GM21423 (cell line): Measurements from ENCODE around the gene SLC24A4.

Experiments used
- ATAC-seq: cut with Tn5 transposase; IDR thresholded peaks from one replicate; pipeline ENCODE4 v1.9.1; 2021; ENCODE audit warnings: mild to moderate bottlenecking, moderate library complexity; ENCODE audit not compliant: unreplicated experiment

The SLC24A4 gene

DNA sequence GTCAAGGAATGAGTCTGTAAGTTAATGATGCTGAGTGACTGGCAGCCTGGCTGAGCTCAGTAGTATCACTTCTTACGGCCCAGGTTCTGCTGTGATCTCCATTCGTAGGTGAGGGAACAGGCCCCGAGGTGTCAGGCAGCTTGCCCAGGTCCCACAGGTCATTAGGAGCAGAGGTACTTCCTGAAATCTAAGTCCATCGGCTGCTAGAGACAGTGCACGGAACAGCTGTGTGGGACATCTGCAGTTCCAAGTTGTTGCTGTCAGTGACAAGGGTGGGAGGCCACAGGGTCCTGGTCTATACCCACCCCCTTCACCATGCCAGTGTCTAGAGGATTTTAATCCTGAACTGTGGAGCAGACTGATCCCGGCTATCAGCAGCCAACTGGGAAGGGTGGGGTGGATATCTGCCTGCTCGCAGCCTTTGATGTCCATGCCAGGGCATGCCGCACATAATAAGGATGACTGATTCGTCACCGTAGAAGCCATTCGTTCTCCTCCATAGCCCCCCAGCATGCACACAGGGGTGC lies 108.3 kb downstream of the SLC24A4 start:
- ATAC-seq: no peak

- no peak for ATAC-seq
Measured at GRCh38 chr14:92433407-92433806, 110.4 kb downstream of the SLC24A4 start.

DNA sequence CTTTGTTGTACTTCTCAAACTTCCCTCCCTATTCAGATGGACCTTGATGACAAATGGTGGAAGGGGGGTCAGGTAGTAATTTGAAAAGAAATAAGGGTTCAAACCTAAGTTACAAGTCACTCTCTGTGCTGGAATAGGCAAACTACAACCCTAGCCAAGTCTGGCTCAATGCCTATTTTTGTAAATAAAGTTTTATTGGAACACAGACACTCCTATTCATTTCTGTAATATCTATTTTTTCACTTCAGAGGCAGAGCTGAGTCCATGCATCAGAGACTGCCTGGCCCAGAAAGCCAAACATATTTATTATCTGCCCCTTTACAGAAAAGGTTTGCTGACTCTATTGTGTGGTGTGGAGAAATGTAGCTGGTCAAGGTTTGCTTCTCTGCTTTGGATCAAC lies 112.2 kb downstream of the SLC24A4 start:
- no peak for ATAC-seq

GRCh38 chr14:92436115-92436776 lies 113.3 kb downstream of the SLC24A4 start:
- no peak for ATAC-seq

DNA sequence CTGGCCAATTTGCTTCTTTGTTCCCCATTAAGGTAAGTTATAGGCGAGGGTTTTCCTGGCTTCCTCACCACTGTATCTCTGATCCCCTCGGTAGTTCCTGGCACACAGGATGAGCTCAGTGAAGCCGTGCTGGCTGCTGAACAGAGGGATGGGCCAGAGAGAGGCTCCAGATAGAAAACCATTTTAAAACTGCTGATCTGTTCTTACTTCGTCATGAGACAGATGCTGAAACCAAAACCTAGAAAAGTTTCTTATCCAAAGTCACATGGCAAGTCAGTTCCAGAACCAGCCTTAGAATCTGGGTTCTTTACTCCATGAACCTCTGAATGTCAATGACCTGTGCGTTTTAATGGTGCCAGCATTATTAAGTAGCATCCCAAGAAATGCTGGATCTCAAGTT lies 114.3 kb downstream of the SLC24A4 start:
- no peak for ATAC-seq

GRCh38 chr14:92437729-92438285 lies 114.8 kb downstream of the SLC24A4 start:
- no peak for ATAC-seq

- no peak for ATAC-seq
Measured at GRCh38 chr14:92439537-92440344, 116.8 kb downstream of the SLC24A4 start.

DNA sequence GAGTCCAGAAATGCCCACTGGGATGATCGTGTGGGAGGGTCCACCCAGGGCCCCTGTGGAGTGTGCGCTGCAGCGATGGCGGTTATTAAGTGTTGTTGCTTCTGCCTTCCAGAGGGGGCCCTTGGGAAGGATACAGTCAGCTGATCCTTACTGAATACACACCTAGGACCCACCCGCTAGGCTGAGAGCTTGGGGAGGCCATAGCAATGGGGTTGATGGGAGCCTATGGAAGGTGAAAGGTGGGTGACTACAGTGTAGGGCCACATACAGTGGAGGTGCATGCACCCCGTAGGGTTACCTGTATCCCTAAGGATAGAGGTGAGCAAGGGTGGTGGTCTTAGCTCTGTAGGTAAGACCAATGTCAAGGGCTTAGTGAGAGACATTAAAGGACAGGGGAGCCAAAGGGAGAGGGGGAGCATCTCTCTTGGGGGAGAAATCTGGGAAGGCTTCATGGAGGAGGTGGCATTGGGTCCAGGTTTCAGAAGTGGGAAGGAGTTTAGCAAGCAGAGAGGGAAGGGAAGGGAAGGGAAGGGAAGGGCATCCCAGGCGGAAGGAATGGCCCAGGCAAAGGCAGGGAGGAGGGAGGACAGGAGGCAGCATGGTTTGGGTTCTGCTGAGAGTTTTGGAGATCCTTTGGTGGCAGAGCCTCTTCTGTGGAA lies 117.5 kb downstream of the SLC24A4 start:
- ATAC-seq: no peak

DNA sequence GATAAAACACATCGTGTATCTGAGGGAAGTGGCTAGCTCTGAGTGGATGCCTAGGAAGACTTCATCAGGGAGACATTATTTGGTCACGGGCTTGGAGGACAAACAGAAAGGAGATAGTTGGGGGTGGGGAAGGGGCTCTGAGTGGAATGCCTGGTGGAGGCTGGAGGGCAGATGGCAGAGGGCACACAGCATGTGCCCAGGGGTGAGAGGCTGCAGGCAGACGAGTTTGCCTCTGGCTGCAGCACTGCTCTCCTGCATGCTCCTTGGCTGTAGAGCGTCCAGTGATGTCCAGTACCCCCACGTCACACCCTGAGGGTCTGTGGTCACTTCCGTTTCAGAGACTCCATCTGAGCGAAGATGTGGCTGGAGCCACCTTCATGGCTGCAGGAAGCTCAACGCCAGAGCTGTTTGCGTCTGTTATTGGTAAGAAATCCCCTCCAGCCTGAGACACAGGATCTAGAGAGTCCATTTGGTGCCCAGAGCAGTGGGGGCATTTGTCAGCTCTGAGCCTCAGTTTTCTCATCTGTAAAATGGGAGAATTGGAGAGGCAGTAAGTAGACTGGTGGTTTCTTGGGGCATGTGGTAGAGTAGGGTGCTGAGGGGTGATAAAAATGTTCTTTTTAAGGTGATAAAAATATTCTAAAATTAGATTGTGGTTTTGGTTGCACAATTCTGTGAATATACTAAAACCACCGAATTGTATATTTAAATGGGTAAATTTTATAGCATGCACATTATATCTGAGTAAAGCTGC lies 119.0 kb downstream of the SLC24A4 start:
- ATAC-seq: no peak

DNA sequence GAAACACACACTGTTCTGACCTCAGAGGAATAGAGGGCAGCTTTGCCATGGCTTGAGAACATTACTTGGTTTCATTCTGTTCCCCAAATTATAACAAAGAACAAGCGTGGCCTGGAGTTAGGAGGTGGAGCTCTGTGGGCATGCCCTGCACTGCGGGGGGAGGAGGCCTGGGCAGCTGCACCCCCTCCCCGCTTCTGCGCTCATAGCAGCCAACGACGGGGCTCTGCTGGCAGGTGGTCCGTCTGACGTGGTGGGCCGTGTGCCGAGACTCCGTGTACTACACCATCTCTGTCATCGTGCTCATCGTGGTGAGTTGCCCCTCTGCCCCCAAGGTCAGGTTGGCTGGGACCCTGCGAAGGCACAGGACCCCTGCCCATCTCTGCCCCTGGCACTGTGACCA lies 120.2 kb downstream of the SLC24A4 start:
- ATAC-seq: no peak

DNA sequence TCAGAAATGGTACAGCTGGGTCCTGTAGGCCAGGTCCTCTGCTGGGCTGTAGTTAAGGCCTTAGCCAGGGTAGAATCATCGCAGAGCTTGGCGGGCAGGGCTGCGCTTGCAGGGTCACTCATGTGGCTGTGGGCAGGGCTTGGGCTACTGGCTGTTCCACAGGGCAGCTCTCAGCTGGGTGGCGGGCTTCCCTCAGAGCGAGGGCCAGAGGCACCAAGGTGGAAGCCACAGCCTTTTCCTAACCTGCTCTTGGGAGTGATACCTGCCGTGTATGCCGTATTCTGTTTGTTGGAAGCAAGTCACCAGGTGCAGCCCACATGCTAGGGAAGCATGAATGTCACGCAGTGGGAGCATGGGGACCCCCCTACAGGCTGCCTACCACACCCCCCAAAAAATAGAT lies 120.8 kb downstream of the SLC24A4 start:
- ATAC-seq: no peak

DNA sequence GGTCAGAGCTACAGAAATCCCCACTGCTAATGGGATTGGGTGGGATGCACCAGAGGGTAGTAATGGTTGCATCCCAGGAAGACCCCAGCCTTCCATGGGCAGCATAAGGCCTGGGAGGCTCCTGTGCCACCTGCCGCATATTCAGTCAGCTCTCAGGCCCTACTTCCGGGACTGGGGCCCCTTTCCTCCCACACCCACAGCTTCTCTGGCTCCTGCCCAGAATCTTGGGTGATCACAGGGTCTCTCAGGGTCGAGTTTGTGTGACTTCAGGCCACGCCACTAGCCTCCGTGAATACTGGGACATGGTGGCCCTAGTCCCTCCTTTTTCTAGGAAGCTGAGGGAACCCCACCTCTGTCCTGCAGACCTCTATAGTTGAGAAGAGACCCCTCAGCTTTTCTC lies 123.8 kb downstream of the SLC24A4 start:
- ATAC-seq: no peak

GRCh38 chr14:92447416-92448197 lies 124.6 kb downstream of the SLC24A4 start:
- no peak for ATAC-seq

DNA sequence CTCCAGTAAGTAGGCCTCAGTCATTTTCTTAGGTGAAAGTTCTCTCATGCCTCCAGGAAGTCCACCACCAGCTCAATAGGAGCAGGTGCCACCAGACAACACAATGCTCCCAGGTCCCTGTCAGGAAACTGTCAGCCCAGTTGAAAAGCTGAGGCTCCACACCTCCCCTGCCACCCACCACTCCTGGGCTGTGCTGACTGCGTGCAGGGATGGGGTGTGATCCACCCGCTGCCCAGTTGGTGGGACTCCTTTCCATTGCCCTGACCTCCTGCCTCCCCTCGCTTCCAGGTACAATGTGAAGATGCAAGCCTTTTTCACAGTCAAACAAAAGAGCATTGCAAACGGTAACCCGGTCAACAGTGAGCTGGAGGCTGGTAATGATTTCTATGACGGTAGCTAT lies 125.8 kb downstream of the SLC24A4 start:
- ATAC-seq: no peak

DNA sequence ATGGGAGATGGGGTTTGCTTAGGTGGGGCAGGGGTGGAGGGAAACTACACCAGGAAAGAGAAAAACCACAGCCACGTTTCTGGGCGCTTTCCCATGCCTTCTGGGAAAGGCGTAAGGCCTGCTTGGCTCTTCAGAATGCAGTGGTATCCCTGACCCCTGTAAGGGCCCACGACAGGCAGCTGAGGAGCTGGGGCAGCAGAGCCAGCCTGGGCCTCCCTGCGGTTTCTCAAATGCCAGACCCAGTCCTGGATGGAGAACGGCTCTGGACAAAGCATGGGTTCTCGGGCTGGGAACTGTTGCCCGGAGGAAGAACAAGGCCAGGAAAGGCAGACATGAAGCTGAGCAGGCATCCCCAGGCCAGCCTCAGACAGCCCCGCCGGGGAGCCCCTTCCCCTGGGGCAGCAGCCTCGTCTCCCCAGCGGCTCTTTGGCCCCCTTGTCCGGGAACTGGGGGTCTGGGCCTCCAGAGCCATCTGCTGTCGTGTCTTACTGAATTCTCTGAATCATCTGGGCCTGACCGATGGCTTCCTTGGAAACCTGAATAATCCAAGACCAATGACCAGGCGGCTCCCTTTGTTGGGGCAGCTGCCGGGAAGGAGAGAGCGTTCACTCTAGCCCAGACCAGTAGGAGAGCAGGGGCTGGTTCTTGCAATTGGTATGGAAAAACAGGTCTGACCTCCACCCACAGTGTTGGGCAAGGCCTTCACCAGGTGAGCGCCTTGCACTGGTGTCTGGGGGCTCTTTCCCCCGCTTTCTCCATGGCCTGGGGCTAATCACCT lies 126.6 kb downstream of the SLC24A4 start:
- ATAC-seq: no peak

DNA sequence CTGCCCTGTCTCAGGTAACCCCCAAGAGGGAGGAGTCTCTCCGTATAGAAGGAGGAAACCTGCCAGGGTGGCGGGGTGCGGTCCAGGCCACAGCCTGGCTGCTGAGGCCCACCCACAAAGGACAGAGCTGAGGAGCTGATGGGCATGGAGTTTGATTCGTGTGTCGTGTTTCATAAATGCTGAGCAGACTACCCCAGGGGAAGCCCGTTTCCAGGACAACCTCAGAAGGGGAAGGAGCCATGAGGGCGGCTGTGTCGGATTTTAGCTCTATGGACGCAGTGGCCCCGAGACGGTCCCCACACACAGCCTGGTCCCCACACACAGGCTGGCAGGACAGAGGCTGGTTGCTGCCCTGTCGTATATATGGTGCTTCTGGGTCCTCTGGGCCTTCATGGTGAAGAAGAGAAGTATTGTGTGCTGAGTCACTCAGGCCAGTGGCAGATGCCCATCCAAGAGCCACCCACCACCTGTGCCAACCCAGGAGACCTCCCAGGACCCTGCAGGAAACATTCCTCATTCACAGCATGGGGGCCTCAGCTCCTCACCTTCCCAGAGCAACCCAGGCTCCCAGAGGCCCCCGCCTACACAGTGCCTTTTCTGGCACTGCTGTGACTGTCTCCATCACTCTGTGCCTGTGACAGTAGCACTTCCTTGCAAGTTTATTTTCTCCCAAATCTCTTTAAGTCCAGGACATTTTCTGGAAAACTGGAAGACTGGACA lies 127.5 kb downstream of the SLC24A4 start:
- ATAC-seq: no peak

GRCh38 chr14:92451245-92451644 lies 128.3 kb downstream of the SLC24A4 start:
- ATAC-seq: no peak

DNA sequence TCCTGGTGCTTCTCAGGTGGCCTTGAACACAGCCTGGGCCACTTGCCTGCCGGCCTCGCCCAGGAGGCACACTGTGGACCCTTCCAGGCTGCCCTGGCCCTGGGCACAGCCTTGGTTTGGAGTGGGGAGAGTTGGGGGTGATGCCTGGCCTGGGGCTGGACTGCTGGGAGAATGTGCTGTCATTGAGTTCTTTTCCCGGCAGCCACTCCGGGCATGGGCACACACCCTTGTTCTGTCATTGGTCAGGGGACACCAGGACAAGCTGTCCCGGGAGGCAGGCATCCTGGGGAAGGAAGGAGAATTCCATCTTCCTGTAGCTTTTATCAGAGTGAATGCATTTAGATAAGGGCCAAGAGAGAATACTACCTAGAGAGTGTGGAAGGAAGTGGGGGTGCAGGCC lies 128.8 kb downstream of the SLC24A4 start:
- no peak for ATAC-seq

GRCh38 chr14:92452471-92452870 lies 129.5 kb downstream of the SLC24A4 start:
- no peak for ATAC-seq
